OCI-LY3 (cell line): Measurements from ENCODE around the gene CUX1.
A peak's percentile ranks its signal among the peaks of the same experiment; 100 is the strongest.

Experiments used
- H2AFZ ChIP-seq: fragments of 200-600, 300-600 bp; shearing (Covaris generic); 2 replicates; pipeline ENCODE4 v1.6.0; 2014; ENCODE audit warnings: antibody characterized with exemption, low read depth, low read length
- H3K27ac ChIP-seq: fragments of 200-600, 300-600 bp; sonication (generic); 2 replicates; pipeline ENCODE4 v1.5.1; 2014; ENCODE audit warnings: mild to moderate bottlenecking, low read length, moderate library complexity, mixed read lengths
- H3K27me3 ChIP-seq: fragments of 200-600, 300-600 bp; sonication (generic); 2 replicates; pipeline ENCODE4 v1.6.1; 2014; ENCODE audit warnings: low read depth, low read length, mixed read lengths
- H3K36me3 ChIP-seq: fragments of 200-600, 300-600 bp; sonication (generic); replicated peaks from 2 replicates; pipeline ENCODE3; 2014; ENCODE audit warnings: low read depth, low read length, mixed read lengths
- H3K4me1 ChIP-seq: fragments of 300-600, 200-600 bp; sonication (generic); 2 replicates; pipeline ENCODE4 v1.6.1; 2014; ENCODE audit warnings: low read length, mixed read lengths
- H3K4me2 ChIP-seq: fragments of 200-600, 300-600 bp; sonication (generic); 2 replicates; pipeline ENCODE4 v1.6.1; 2014; ENCODE audit warnings: low read length, mixed read lengths
- H3K4me3 ChIP-seq: fragments of 300-600, 200-600 bp; sonication (generic); 2 replicates; pipeline ENCODE4 v1.5.1; 2014; ENCODE audit warnings: antibody characterized with exemption, mild to moderate bottlenecking, low read length, moderate library complexity
- H3K79me2 ChIP-seq: fragments of 300-600, 200-600 bp; shearing (Covaris generic); 2 replicates; pipeline ENCODE4 v1.6.1; 2014; ENCODE audit warnings: mild to moderate bottlenecking, low read length, mixed read lengths
- H3K9ac ChIP-seq: fragments of 300-600, 200-600 bp; shearing (Covaris generic); 2 replicates; pipeline ENCODE4 v1.6.0; 2014; ENCODE audit warnings: mild to moderate bottlenecking, low read length, moderate library complexity
- H3K9me3 ChIP-seq: fragments of 200-600, 300-600 bp; shearing (Covaris generic); 2 replicates; pipeline ENCODE4 v1.6.1; 2014; ENCODE audit warnings: low read length, mixed read lengths; ENCODE audit not compliant: insufficient read depth
- H4K20me1 ChIP-seq: fragments of 200-600, 300-600 bp; sonication (generic); 2 replicates; pipeline ENCODE4 v1.6.1; 2016; ENCODE audit warnings: low read length, mixed read lengths; ENCODE audit not compliant: insufficient read depth
- CTCF ChIP-seq: fragments of 200-600, 300-600 bp; sonication (generic); IDR thresholded peaks from 2 replicates; pipeline ENCODE4 v1.5.1; 2014; ENCODE audit warnings: antibody characterized with exemption, low read length, low read depth
- EZH2phosphoT487 ChIP-seq: fragments of 200-600 bp; shearing (Covaris generic); IDR thresholded peaks from 2 replicates; pipeline ENCODE4 v1.6.1; 2018; ENCODE audit warnings: antibody characterized with exemption, mixed run types, low read depth

CUX1 gene

DNA sequence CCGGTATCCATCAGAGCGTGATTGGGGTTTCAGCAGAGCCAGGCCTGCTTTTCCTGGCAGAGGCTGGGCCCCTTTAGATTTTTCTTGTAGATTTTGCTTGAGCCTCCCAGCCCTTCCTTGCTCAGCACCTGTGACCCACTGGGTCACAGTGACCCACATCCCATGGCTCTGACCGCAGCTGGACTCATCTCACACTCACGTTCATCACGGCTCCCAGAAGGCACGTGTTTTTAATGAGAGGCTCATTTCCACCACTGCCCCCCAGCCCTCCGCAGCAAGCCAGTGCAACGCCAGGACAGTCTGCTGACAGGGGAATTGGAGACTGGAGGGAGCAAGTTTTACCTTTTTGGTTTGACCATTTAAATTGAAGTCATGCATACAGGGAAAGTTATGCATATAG lies 155.7 kb downstream of the CUX1 start:
- no peaks in the 10 kb centered on the region for H3K79me2 ChIP-seq
- H2AFZ ChIP-seq, result no peak overlapping the region

GRCh38 chr7:101974393-101974792 lies 157.0 kb downstream of the CUX1 start:
- peak overlapping the region; percentile 52 for H3K4me2 ChIP-seq
- H3K27ac ChIP-seq, result peak overlapping the region; percentile 10; the same call in 1 of the 2 replicates
- peaks cover 18% of the 10 kb centered on the region; the same call in 1 of the 2 replicates for H4K20me1 ChIP-seq
- peaks cover 3% of the 10 kb centered on the region for H3K36me3 ChIP-seq
- H3K4me3 ChIP-seq, result peak overlapping the region; percentile 7; the same call in 1 of the 2 replicates
- H3K79me2 ChIP-seq, result no peaks in the 10 kb centered on the region
- H3K27me3 ChIP-seq, result no peaks in the 10 kb centered on the region
- peaks cover 28% of the 10 kb centered on the region for H3K4me1 ChIP-seq
- peak overlapping the region; percentile 19; the same call in 1 of the 2 replicates for H3K9ac ChIP-seq
- no peak for TF ChIP-seq EZH2phosphoT487
- TF ChIP-seq CTCF, result no peak
- no peaks in the 10 kb centered on the region for H3K9me3 ChIP-seq
- no peak overlapping the region for H2AFZ ChIP-seq

More for the DNA sequence above, 155.7 kb downstream of the CUX1 start:
- Histone ChIP-seq H3K4me1 (peaks cover 28% of the 10 kb centered on the region), H3K9me3 (no peaks in the 10 kb centered on the region), H3K27ac (no peak overlapping the region), H3K4me2 (no peak overlapping the region), H3K36me3 (peaks cover 3% of the 10 kb centered on the region), H3K4me3 (no peak overlapping the region), H3K9ac (no peak overlapping the region), H4K20me1 (peaks cover 15% of the 10 kb centered on the region), H3K27me3 (no peaks in the 10 kb centered on the region)
- TF ChIP-seq CTCF (no peak), EZH2phosphoT487 (no peak)

DNA sequence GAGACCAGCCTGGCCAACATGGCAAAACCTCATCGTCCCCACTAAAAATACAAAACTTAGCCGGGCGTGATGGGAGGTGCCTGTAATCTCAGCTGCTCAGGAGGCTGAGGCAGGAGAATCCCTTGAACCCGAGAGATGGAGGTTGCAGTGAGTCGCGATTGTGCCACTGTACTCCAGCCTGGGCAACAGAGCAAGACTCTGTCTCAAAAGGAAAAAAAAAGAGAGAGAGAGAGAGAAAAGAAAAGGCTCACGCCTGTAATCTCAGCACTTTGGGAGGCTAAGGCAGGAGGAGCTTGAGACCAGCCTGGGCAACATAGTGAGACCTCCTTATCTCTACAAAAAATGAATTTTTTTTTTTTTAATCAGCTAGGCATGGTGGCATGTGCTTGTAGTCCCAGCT lies 157.6 kb downstream of the CUX1 start:
- H3K9me3 ChIP-seq, result no peaks in the 10 kb centered on the region
- no peaks in the 10 kb centered on the region for H3K79me2 ChIP-seq
- TF ChIP-seq EZH2phosphoT487 (no peak), CTCF (no peak)
- peaks cover 16% of the 10 kb centered on the region; the same call in 1 of the 2 replicates for H4K20me1 ChIP-seq
- peaks cover 3% of the 10 kb centered on the region for H3K36me3 ChIP-seq
- no peak overlapping the region for H3K27ac ChIP-seq
- no peak overlapping the region for H3K9ac ChIP-seq
- peak overlapping the region; percentile 52; the same call in 1 of the 2 replicates for H3K4me2 ChIP-seq
- peaks cover 28% of the 10 kb centered on the region for H3K4me1 ChIP-seq
- H3K27me3 ChIP-seq, result no peaks in the 10 kb centered on the region
- no peak overlapping the region for H3K4me3 ChIP-seq
- H2AFZ ChIP-seq, result no peak overlapping the region

DNA sequence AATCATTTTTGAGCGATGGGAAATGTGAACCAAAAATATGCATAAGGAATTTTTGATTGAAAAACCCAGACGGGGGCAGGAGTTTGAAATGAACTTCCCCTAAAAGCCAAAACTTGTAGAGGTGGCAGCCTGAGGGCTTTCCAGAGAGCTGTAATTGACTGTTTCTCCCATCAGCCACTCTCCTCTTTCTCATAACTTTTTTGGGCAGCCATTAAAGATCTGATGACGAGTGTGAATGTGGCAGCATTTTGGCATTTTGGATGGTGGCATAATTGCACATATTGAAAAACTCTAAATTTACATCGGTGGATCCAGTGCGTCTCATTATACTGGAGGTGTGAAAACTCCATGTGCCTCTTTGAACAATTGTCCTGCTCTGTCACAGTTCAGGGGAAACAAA lies 159.0 kb downstream of the CUX1 start:
- no peak for TF ChIP-seq CTCF
- TF ChIP-seq EZH2phosphoT487, result no peak
- Histone ChIP-seq H3K79me2 (no peaks in the 10 kb centered on the region), H4K20me1 (peaks cover 6% of the 10 kb centered on the region; the same call in 1 of the 2 replicates), H3K27me3 (no peaks in the 10 kb centered on the region), H3K27ac (no peak overlapping the region), H3K9me3 (0 out of 2 replicates have a peak, but pooled peaks cover 7% of the 10 kb centered on the region), H3K36me3 (peaks cover 9% of the 10 kb centered on the region), H3K9ac (no peak overlapping the region), H3K4me1 (peaks cover 34% of the 10 kb centered on the region), H3K4me3 (no peak overlapping the region), H3K4me2 (no peak overlapping the region), H2AFZ (no peak overlapping the region)
